ENCODE results near the gene CATSPERZ. TPM values are rescaled to one million over a fixed set of nuclear protein-coding genes. Genes with fewer than 3 reads are reported as not detected.

CATSPERZ gene
- total and polyA plus RNA-seq, 10 donors = 0.09 to 0.48 TPM; not detected in 8

DNA sequence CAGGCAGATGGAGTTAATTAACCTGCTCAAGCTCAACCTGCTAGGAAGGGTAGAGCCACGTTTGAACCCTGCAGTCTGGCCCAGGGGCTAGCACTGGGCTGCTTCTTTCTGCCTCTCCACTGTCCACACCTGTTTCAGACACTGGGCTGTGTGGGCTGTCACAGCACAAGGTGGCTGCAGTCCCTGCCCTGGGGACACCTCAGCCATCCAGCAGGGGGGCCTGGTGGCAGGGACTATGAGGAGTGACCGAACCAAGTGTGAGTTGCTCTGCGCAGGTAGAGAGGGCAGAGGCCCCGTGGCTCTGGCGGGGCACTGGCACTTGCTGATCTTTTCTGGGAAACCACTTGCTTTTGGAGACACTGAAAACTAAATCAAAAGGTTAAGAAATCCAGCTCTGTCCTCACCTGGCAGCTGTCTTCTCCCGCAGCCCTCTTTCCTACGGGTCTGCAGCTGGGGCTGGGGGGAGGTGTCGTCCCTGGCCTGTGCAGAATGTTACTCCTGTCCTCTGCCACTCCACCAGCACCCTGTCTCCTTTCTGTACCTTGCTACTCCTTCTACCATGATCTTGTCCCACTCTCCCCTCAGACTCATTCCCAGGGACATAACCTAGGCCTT is 21.5 kb upstream of the CATSPERZ start:
- TF ChIP-seq POLR2AphosphoS5 (IDR thresholded peaks at IDR 0.05) (no peak), CTCF (IDR thresholded peaks at IDR 0.05 in 8 of 11, conservative IDR thresholded peaks at IDR 0.05 in 3 of 11) (no peak), POLR2A (IDR thresholded peaks at IDR 0.05) (no peak)
- Histone ChIP-seq H3K4me1 (peaks cover 3 to 30% (median 12%) of the 10 kb centered on the region in 6 donors), H3K4me3 (no peak overlapping the region), H3K27ac (no peak overlapping the region), H3K36me3 (peaks cover 0 to 72% (median 20%) of the 10 kb centered on the region in 6 donors), H3K27me3 (replicated peaks in 1 of 7) (no peaks in the 10 kb centered on the region), H3K9me3 (no peaks in the 10 kb centered on the region)
- no peak for DNase-seq
- WGBS, 5 donors = 90 to 95% (median 94%) methylated on average over 8 of the region's 8 CpGs
- intact Hi-C loops (cut with DNase I; ENCODE audit: low total_unique reads) = no loop called here

GRCh38 chr11:64281957-64282770 is 18.0 kb upstream of the CATSPERZ start:
- peaks cover 0 to 51% (median 13%) of the 10 kb centered on the region in 6 donors for H3K36me3 ChIP-seq
- H3K27me3 ChIP-seq (replicated peaks in 1 of 7) = no peaks in the 10 kb centered on the region
- H3K4me1 ChIP-seq = peaks cover 15 to 48% (median 31%) of the 10 kb centered on the region in 6 donors
- TF ChIP-seq CTCF (IDR thresholded peaks at IDR 0.05 in 8 of 11, conservative IDR thresholded peaks at IDR 0.05 in 3 of 11) (no peak), POLR2AphosphoS5 (IDR thresholded peaks at IDR 0.05) (no peak), POLR2A (IDR thresholded peaks at IDR 0.05) (no peak)
- no peaks in the 10 kb centered on the region for H3K9me3 ChIP-seq
- H3K4me3 ChIP-seq = no peak overlapping the region
- no peak overlapping the region for H3K27ac ChIP-seq
- DNase-seq = no peak
- WGBS, 5 donors = 92 to 98% (median 96%) methylated on average over 22 of the region's 22 CpGs
- intact Hi-C loops (cut with DNase I; ENCODE audit: low total_unique reads) = no loop called here

GRCh38 chr11:64283092-64283491 is 17.1 kb upstream of the CATSPERZ start:
- no peaks in the 10 kb centered on the region for H3K9me3 ChIP-seq
- no peaks in the 10 kb centered on the region for H3K27me3 ChIP-seq (replicated peaks in 1 of 7)
- peaks cover 0 to 47% (median 7%) of the 10 kb centered on the region in 6 donors for H3K36me3 ChIP-seq
- peaks cover 15 to 54% (median 34%) of the 10 kb centered on the region in 6 donors for H3K4me1 ChIP-seq
- no peak for DNase-seq
- no peak for TF ChIP-seq CTCF (IDR thresholded peaks at IDR 0.05 in 8 of 11, conservative IDR thresholded peaks at IDR 0.05 in 3 of 11)
- TF ChIP-seq POLR2A (IDR thresholded peaks at IDR 0.05) = no peak
- no peak for TF ChIP-seq POLR2AphosphoS5 (IDR thresholded peaks at IDR 0.05)
- peak overlapping the region in 1 of 8 donors; percentile 100 for H3K27ac ChIP-seq
- intact Hi-C loops (cut with DNase I; ENCODE audit: low total_unique reads) = no loop called here
- peak overlapping the region in 2 of 8 donors; percentile 82 to 89 for H3K4me3 ChIP-seq
- 84 to 96% (median 96%) methylated on average over 3 of the region's 3 CpGs for WGBS, 5 donors

Measured in spleen (tissue), 11 donors.